ENCODE measurements around the gene DIABLO. TPM values are rescaled to one million over a fixed set of nuclear protein-coding genes. Genes with fewer than 3 reads are reported as not detected.

DIABLO gene
- polyA plus RNA-seq, 1 of the 3 experiments (the other 2 are of a cell fraction): 78.9 TPM

DNA sequence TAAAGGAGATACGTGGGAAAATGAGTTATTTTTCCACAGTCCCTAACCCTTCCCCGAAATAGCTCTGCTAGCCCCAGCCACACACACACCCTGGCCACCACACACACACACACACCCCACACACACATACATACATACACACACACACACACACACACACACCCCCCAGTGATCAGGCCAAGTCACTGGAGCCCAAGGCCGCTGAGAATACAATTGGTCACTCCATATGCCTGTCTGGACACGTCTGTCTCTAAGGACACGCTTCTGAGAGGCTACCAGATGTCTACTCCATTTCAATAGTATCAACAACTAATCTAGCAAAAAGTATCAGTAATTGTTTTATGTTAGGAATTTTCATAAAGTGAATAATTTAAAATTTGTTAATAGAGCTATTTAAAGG is 13.0 kb upstream of the DIABLO start:
- Histone ChIP-seq H3K79me2 (ENCODE audit: insufficient read depth) (no peaks in the 10 kb centered on the region), H2AFZ (ENCODE audit: low read depth) (no peak overlapping the region), H3K9me2 (no peaks in the 10 kb centered on the region), H3K4me2 (no peak overlapping the region), H4K20me1 (ENCODE audit: insufficient read depth) (no peaks in the 10 kb centered on the region), H3K4me3 (ENCODE audit: low read depth in 2 of 2, low read length in 1 of 2) (no peak overlapping the region), H3K9me3 (no peaks in the 10 kb centered on the region), H3K36me3 (replicated peaks in 1 of 2; ENCODE audit: control insufficient read depth in 1 of 2, insufficient read depth in 2 of 2, low read length in 1 of 2) (peaks cover 17% of the 10 kb centered on the region in 2 experiments), H3K27ac (ENCODE audit: low read depth in 2 of 2, low read length in 1 of 2) (no peak overlapping the region), H3K27me3 (ENCODE audit: insufficient read depth) (no peaks in the 10 kb centered on the region), H3K9ac (no peak overlapping the region), H3F3A (replicated peaks; ENCODE audit: insufficient read depth) (peaks cover 7% of the 10 kb centered on the region), H3K4me1 (ENCODE audit: control insufficient read depth in 1 of 2, insufficient read depth in 2 of 2, low read depth in 1 of 2, low read length in 1 of 2) (no peaks in the 10 kb centered on the region)
- ChIA-PET POLR2A (interaction anchor here (0.7 kb wide), 1 partner anchor 22 kb away, joined by 3 read pairs; no protein-coding TSS in a partner anchor), CTCF (interaction anchor here (0.6 to 1.4 kb wide), 3 partner anchors 11 to 687 kb away, joined by 3 to 4 read pairs (median 3); partner anchors contain the start of gene VPS33A)
- TF ChIP-seq, protein P1, sequence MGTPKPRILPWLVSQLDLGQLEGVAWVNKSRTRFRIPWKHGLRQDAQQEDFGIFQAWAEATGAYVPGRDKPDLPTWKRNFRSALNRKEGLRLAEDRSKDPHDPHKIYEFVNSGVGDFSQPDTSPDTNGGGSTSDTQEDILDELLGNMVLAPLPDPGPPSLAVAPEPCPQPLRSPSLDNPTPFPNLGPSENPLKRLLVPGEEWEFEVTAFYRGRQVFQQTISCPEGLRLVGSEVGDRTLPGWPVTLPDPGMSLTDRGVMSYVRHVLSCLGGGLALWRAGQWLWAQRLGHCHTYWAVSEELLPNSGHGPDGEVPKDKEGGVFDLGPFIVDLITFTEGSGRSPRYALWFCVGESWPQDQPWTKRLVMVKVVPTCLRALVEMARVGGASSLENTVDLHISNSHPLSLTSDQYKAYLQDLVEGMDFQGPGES (IDR thresholded peaks at IDR 0.05; ENCODE audit: low read depth, low read length): no peak
- TF ChIP-seq RCOR1 (IDR thresholded peaks at IDR 0.05; ENCODE audit: low read length) (no peak), JUND (IDR thresholded peaks at IDR 0.05) (no peak), NRF1 (IDR thresholded peaks at IDR 0.05; ENCODE audit: low read depth, low read length) (no peak), TEAD4 (IDR thresholded peaks at IDR 0.05; ENCODE audit: borderline replicate concordance, insufficient read depth) (no peak), GABPA (IDR thresholded peaks at IDR 0.05; ENCODE audit: low read depth) (no peak)
- TF ChIP-seq, protein P2, sequence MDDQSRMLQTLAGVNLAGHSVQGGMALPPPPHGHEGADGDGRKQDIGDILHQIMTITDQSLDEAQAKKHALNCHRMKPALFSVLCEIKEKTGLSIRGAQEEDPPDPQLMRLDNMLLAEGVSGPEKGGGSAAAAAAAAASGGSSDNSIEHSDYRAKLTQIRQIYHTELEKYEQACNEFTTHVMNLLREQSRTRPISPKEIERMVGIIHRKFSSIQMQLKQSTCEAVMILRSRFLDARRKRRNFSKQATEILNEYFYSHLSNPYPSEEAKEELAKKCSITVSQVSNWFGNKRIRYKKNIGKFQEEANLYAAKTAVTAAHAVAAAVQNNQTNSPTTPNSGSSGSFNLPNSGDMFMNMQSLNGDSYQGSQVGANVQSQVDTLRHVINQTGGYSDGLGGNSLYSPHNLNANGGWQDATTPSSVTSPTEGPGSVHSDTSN (IDR thresholded peaks at IDR 0.05): no peak
- TF ChIP-seq, protein P3, sequence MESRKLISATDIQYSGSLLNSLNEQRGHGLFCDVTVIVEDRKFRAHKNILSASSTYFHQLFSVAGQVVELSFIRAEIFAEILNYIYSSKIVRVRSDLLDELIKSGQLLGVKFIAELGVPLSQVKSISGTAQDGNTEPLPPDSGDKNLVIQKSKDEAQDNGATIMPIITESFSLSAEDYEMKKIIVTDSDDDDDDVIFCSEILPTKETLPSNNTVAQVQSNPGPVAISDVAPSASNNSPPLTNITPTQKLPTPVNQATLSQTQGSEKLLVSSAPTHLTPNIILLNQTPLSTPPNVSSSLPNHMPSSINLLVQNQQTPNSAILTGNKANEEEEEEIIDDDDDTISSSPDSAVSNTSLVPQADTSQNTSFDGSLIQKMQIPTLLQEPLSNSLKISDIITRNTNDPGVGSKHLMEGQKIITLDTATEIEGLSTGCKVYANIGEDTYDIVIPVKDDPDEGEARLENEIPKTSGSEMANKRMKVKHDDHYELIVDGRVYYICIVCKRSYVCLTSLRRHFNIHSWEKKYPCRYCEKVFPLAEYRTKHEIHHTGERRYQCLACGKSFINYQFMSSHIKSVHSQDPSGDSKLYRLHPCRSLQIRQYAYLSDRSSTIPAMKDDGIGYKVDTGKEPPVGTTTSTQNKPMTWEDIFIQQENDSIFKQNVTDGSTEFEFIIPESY (IDR thresholded peaks at IDR 0.05; ENCODE audit: borderline replicate concordance, low read depth): no peak
- TF ChIP-seq, protein P4, sequence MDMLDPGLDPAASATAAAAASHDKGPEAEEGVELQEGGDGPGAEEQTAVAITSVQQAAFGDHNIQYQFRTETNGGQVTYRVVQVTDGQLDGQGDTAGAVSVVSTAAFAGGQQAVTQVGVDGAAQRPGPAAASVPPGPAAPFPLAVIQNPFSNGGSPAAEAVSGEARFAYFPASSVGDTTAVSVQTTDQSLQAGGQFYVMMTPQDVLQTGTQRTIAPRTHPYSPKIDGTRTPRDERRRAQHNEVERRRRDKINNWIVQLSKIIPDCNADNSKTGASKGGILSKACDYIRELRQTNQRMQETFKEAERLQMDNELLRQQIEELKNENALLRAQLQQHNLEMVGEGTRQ (IDR thresholded peaks at IDR 0.05; ENCODE audit: borderline replicate concordance, low read depth, low read length): no peak
- WGBS (ENCODE audit: low lambda C conversion rate): 98% methylated on average over 5 of the region's 5 CpGs
- DNase-seq: no peak

DNA sequence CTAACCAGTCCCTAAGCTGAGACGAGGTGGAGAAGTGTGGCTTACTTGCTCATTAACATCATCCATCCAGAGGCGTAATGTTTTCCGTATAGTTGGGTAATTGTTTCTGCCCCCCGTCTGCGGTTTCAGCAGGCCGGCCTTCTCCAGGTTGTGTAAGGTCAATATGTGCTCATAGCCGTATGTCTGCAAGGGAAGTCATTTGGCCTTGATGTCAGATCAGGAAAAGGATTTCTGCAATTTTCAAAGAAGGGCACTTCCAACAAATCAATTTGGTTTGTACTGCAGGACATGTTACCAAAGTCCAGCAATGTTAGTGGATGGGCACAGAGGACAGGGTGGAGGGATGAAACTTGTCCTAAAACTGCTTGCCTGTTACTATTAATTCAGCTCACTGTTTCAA is 9.9 kb upstream of the DIABLO start:
- no peak overlapping the region for H3K4me3 ChIP-seq (ENCODE audit: low read depth in 2 of 2, low read length in 1 of 2)
- POLR2A ChIA-PET: no interaction called here
- no peak for DNase-seq
- no peak overlapping the region for H3K4me2 ChIP-seq
- H3K4me1 ChIP-seq (ENCODE audit: control insufficient read depth in 1 of 2, insufficient read depth in 2 of 2, low read depth in 1 of 2, low read length in 1 of 2): peaks cover 0 to 3% of the 10 kb centered on the region in 2 experiments; a peak in 1 of 4 replicates
- no peak overlapping the region for H2AFZ ChIP-seq (ENCODE audit: low read depth)
- no peaks in the 10 kb centered on the region for H3K9me3 ChIP-seq
- no peak overlapping the region for H3K27ac ChIP-seq (ENCODE audit: low read depth in 2 of 2, low read length in 1 of 2)
- H4K20me1 ChIP-seq (ENCODE audit: insufficient read depth): no peaks in the 10 kb centered on the region
- peaks cover 18 to 31% of the 10 kb centered on the region in 2 experiments for H3K36me3 ChIP-seq (replicated peaks in 1 of 2; ENCODE audit: control insufficient read depth in 1 of 2, insufficient read depth in 2 of 2, low read length in 1 of 2)
- no peak overlapping the region for H3K9ac ChIP-seq
- H3K9me2 ChIP-seq: no peaks in the 10 kb centered on the region
- no peaks in the 10 kb centered on the region for H3K79me2 ChIP-seq (ENCODE audit: insufficient read depth)
- 96% methylated on average over 7 of the region's 7 CpGs for WGBS (ENCODE audit: low lambda C conversion rate)
- peaks cover 3% of the 10 kb centered on the region for H3F3A ChIP-seq (replicated peaks; ENCODE audit: insufficient read depth)
- CTCF ChIA-PET: interaction anchor here (1.4 kb wide), 1 partner anchor 14 kb away, joined by 4 read pairs; no protein-coding TSS in a partner anchor
- H3K27me3 ChIP-seq (ENCODE audit: insufficient read depth): no peaks in the 10 kb centered on the region
- TF ChIP-seq TAF1 (IDR thresholded peaks at IDR 0.05; ENCODE audit: borderline replicate concordance, low read depth, low read length) (no peak), ELF1 (IDR thresholded peaks at IDR 0.05) (no peak), RFX5 (IDR thresholded peaks at IDR 0.05; ENCODE audit: low read length) (no peak), TEAD4 (IDR thresholded peaks at IDR 0.05; ENCODE audit: borderline replicate concordance, insufficient read depth) (no peak)
- TF ChIP-seq, protein P2 (IDR thresholded peaks at IDR 0.05): no peak
- TF ChIP-seq, protein P5, sequence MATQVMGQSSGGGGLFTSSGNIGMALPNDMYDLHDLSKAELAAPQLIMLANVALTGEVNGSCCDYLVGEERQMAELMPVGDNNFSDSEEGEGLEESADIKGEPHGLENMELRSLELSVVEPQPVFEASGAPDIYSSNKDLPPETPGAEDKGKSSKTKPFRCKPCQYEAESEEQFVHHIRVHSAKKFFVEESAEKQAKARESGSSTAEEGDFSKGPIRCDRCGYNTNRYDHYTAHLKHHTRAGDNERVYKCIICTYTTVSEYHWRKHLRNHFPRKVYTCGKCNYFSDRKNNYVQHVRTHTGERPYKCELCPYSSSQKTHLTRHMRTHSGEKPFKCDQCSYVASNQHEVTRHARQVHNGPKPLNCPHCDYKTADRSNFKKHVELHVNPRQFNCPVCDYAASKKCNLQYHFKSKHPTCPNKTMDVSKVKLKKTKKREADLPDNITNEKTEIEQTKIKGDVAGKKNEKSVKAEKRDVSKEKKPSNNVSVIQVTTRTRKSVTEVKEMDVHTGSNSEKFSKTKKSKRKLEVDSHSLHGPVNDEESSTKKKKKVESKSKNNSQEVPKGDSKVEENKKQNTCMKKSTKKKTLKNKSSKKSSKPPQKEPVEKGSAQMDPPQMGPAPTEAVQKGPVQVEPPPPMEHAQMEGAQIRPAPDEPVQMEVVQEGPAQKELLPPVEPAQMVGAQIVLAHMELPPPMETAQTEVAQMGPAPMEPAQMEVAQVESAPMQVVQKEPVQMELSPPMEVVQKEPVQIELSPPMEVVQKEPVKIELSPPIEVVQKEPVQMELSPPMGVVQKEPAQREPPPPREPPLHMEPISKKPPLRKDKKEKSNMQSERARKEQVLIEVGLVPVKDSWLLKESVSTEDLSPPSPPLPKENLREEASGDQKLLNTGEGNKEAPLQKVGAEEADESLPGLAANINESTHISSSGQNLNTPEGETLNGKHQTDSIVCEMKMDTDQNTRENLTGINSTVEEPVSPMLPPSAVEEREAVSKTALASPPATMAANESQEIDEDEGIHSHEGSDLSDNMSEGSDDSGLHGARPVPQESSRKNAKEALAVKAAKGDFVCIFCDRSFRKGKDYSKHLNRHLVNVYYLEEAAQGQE (IDR thresholded peaks at IDR 0.05; ENCODE audit: low read depth, low read length): no peak
- TF ChIP-seq, protein P3 (IDR thresholded peaks at IDR 0.05; ENCODE audit: borderline replicate concordance, low read depth): no peak
